ENCODE data around the gene CCN6.
"Not testable (repeated sequence)": the region's sequence is repeated elsewhere in the genome, so short reads cannot be mapped to it uniquely, and the experiment has no call there.

Gene CCN6

GRCh38 chr6:112051251-112051740, 2.6 kb upstream of the CCN6 start:
- not testable (repeated sequence) for DNase-seq (ENCODE audit: low read depth in 2 of 2)

GRCh38 chr6:112054555-112055190, 769 bp downstream of the CCN6 start:
- DNase-seq (ENCODE audit: low read depth in 2 of 2), result no peak

GRCh38 chr6:112058243-112059032, 4.5 kb downstream of the CCN6 start:
- no peak for DNase-seq (ENCODE audit: low read depth in 2 of 2)

GRCh38 chr6:112061605-112062004, 7.7 kb downstream of the CCN6 start:
- no peak for DNase-seq (ENCODE audit: low read depth in 2 of 2)

DNA sequence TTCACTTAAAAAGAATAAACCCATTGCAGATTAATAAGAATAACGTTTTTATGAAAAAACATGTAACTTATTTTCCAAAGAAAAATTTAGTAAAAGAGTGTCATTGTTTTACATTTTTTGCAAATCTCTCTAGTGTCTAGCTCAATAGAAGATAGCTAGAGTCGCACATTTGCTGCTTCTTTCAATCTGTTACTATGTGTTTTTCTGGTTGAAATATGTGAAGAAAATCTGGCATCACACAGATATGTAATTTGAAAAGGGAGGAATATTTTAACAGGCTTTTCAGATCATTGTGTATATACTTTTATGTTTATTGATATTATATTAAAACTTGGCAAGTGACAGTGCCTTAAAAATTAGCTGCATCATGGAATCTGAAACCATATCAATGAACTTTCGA, 9.1 kb downstream of the CCN6 start:
- DNase-seq (ENCODE audit: low read depth in 2 of 2), result no peak

DNA sequence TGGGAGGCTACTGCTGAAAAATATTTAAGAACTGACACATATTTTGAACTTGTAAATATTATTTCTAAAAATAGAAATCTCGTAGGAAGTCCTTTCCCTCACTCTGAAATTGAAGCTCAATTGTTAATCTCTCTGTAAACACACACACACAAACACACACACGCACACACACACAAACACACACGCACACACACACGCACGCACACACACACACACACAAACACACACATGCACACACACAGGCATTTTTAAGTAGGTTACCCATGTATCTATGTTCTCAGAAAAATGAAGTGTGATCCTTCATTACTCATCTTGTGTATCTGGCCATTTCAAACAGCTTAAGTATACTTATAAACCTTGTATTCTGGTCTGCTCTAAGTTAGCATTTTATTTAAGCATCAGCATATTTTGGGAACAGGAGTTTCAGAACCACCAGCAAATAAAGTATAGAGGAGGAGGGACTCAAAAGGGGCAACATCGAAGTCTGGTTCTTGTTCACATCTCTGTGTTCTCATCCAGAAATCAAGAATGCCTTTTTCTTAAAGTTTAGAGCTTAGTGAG, 11.6 kb downstream of the CCN6 start:
- no peak for DNase-seq (ENCODE audit: low read depth in 2 of 2)

GRCh38 chr6:112066606-112067005, 12.7 kb downstream of the CCN6 start:
- DNase-seq (ENCODE audit: low read depth in 2 of 2), result no peak

GRCh38 chr6:112081569-112081968, 27.7 kb downstream of the CCN6 start:
- no peak for DNase-seq (ENCODE audit: low read depth in 2 of 2)

DNA sequence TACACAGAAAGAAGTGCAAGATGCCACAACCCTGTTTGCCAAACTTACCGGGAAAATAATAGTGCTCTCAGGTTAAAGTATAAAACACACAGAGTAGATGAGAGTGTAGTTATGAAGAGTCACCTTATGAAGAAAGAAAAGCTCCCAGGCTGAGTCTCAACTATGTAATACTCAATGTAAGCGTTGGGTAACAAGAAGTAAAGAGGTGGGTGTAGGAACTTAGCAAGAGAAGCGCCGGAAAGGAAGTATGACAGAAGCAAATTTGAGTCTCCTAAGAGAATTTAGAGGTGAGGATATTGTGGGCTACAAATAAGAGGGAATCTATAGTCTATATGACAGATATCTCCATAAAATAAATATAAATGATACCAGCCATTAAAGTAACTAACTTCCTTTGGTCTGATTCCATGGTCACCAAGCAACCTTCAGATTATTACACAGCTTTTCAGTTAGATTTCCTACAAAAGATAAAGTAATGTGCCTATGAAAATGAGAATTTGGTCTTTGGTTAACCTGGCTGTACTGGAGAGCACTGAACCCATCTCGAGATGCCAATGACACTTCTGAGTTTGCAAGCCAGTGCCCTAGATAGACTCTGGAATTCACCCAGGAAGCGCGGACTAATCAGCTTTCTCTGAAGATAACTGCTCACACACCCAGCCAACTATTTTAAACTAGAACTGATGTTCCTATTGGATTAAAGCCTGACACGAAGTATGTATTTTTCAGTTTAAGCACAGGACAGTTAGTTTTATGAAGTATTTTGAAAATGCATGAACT, 31.6 kb downstream of the CCN6 start:
- DNase-seq (ENCODE audit: low read depth in 2 of 2), result no peak

- DNase-seq (ENCODE audit: low read depth in 2 of 2), result no peak
Observed at GRCh38 chr6:112086744-112087135, 32.8 kb downstream of the CCN6 start.

- peak; percentile 76 to 77 for DNase-seq (ENCODE audit: low read depth in 2 of 2)
Observed at GRCh38 chr6:112087136-112087911, 33.4 kb downstream of the CCN6 start, which contains the start of the genes FAM229B and TUBE1. FAM229B (plus strand) TSS chr6:112087591; CDS start chr6:112099284, 11,693 bp downstream. TUBE1 (minus strand) TSS chr6:112087482; CDS start chr6:112087434, 48 bp downstream.

GRCh38 chr6:112087916-112088315, 34.0 kb downstream of the CCN6 start:
- DNase-seq (ENCODE audit: low read depth in 2 of 2), result no peak

DNA sequence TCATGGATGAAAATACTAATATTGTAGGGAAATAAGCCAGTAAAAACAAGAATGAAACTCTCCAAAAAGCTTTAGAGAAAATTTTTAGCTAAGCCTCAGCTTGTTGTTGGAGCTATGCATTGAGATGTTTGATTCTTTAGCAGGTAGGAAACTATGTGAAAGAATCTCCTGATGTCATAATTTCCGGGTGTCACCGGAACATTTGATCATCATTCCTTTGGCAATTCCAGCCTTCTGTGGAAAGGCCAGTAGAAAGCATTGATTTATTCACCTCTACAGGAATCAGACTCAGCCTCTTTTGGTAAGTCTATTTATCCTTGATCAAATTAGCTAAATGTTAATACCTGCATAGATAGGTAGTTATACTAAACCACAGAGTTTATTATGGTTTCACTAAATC, 43.0 kb downstream of the CCN6 start:
- DNase-seq (ENCODE audit: low read depth in 2 of 2), result no peak

DNA sequence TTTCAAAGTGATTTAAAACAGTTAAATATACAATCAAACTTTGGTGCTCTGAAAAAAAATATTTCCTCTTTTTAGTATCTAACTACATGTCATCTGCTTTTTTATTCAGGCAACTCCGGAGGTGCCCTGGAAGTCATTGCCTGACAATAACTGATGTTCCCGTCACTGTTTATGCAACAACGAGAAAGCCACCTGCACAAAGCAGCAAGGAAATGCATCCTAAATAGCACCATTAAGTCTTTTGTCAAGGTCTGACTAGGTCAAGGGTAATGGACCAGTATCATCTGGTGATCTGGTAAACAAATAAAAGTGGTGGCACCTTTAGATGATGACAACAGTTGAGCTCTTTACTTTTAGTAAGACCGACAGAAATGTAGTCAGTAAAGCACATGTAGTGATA, 46.7 kb downstream of the CCN6 start:
- no peak for DNase-seq (ENCODE audit: low read depth in 2 of 2)

GRCh38 chr6:112106026-112106425, 52.1 kb downstream of the CCN6 start:
- not testable (repeated sequence) for DNase-seq (ENCODE audit: low read depth in 2 of 2)

- no peak for DNase-seq (ENCODE audit: low read depth in 2 of 2)
Observed at GRCh38 chr6:112106562-112106961, 52.7 kb downstream of the CCN6 start.

DNA sequence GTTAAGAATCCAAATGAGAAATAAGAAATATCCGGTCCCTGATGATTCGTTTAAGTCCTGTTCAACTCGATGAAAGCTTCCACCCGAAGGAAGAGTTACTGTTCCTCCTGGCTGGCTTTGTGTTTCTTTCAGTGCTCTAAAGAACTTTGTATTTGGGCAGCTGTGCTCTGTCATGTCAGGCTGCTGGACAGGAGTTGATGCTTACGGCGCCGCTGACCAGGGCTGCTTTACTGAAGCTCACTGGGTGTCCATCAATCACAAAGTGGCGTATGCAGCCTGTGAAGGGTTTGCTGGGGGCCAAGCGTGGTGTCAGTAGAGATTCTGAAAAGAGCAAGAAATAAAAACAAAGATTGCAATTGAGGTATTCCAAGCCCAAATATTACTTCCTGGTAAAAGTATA, 55.4 kb downstream of the CCN6 start:
- no peak for DNase-seq (ENCODE audit: low read depth in 2 of 2)

DNA sequence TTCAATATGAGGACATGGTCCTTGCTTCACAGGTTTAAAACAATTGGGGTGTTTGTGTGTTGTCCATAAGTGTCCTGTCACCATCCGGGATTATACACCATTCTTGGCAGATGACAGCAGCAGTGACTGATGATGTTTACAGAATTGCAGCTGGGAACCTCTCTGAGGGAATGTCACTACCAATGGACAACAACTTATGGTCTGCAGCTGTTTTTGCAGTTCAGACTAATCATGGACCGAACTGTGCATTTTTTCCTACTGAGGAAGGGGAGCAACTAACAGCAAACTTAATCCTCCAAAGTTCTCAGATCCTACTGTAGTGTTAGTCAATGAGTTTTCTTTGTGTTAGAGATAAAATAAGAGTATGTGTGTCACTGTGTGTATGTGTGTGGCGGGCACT, 59.5 kb downstream of the CCN6 start:
- DNase-seq (ENCODE audit: low read depth in 2 of 2), result no peak

- DNase-seq (ENCODE audit: low read depth in 2 of 2), result no peak
Observed at GRCh38 chr6:112113918-112114317, 60.0 kb downstream of the CCN6 start.

- DNase-seq (ENCODE audit: low read depth in 2 of 2), result no peak
Observed at GRCh38 chr6:112114577-112115223, 60.8 kb downstream of the CCN6 start.

- no peak for DNase-seq (ENCODE audit: low read depth in 2 of 2)
Observed at GRCh38 chr6:112116221-112116620, 62.3 kb downstream of the CCN6 start.

Measured in stimulated activated CD8-positive, alpha-beta memory T cell treated with anti-CD3 and anti-CD28 coated beads, Interleukin-2, amount 100 ng/mL, for 1 hour (primary cell).